ENCODE measurements around the gene CEP250. TPM values are rescaled to one million over a fixed set of nuclear protein-coding genes. Genes with fewer than 3 reads are reported as not detected.
A peak's percentile ranks its signal among the peaks of the same experiment; 100 is the strongest.

Gene CEP250
- total RNA-seq, 1 experiment from 2014 or later: 10.2 TPM

GRCh38 chr20:35432430-35432735 lies 23.0 kb upstream of the CEP250 start:
- no peak overlapping the region for H3K4me3 ChIP-seq (ENCODE audit: low read length)
- no peak overlapping the region for H2AFZ ChIP-seq (ENCODE audit: low read length)
- H3K4me2 ChIP-seq (ENCODE audit: low read depth, low read length, poor library complexity, severe bottlenecking): no peak overlapping the region
- H3K79me2 ChIP-seq (ENCODE audit: low read length): no peaks in the 10 kb centered on the region
- no peak for DNase-seq
- H3K36me3 ChIP-seq (ENCODE audit: insufficient read depth, low read length): no peaks in the 10 kb centered on the region
- no peaks in the 10 kb centered on the region for H4K20me1 ChIP-seq (ENCODE audit: insufficient read depth, low read depth, low read length)
- no peak overlapping the region for H3K9ac ChIP-seq (ENCODE audit: low read length)
- H3K27ac ChIP-seq (ENCODE audit: low read length): no peak overlapping the region
- no peaks in the 10 kb centered on the region for H3K9me3 ChIP-seq (ENCODE audit: low read length)
- H3K4me1 ChIP-seq (ENCODE audit: low read length): no peaks in the 10 kb centered on the region
- H3K27me3 ChIP-seq (ENCODE audit: low read length): no peaks in the 10 kb centered on the region
- no peaks in the 10 kb centered on the region for H3K9me2 ChIP-seq (replicated peaks; ENCODE audit: insufficient read depth, low read length)

DNA sequence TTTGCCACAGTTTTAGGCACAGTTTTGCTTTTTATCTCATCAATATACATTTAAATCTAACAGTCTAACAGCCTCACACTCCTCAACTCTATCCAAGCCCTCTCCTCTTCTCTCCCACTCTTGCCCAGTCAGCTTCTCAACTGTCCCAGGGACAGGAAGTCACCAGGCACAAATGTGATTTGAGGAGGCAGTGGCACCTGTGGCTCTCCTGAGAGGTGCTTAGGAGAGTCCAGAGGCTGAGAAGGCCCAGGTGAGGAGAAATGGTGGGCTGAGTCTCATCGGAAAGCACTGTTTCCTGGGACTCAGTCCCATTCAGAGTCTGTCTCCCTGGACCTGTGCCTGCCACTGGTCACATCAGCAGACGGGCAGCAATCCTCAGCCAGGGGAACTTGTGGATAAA lies 22.1 kb upstream of the CEP250 start:
- no peak overlapping the region for H3K9ac ChIP-seq (ENCODE audit: low read length)
- no peaks in the 10 kb centered on the region for H3K79me2 ChIP-seq (ENCODE audit: low read length)
- no peaks in the 10 kb centered on the region for H3K36me3 ChIP-seq (ENCODE audit: insufficient read depth, low read length)
- H3K27ac ChIP-seq (ENCODE audit: low read length): no peak overlapping the region
- H3K9me2 ChIP-seq (replicated peaks; ENCODE audit: insufficient read depth, low read length): no peaks in the 10 kb centered on the region
- H4K20me1 ChIP-seq (ENCODE audit: insufficient read depth, low read depth, low read length): no peaks in the 10 kb centered on the region
- H3K9me3 ChIP-seq (ENCODE audit: low read length): no peaks in the 10 kb centered on the region
- H3K27me3 ChIP-seq (ENCODE audit: low read length): no peaks in the 10 kb centered on the region
- H3K4me3 ChIP-seq (ENCODE audit: low read length): no peak overlapping the region
- no peak overlapping the region for H3K4me2 ChIP-seq (ENCODE audit: low read depth, low read length, poor library complexity, severe bottlenecking)
- no peak for DNase-seq
- no peak overlapping the region for H2AFZ ChIP-seq (ENCODE audit: low read length)
- no peaks in the 10 kb centered on the region for H3K4me1 ChIP-seq (ENCODE audit: low read length)

DNA sequence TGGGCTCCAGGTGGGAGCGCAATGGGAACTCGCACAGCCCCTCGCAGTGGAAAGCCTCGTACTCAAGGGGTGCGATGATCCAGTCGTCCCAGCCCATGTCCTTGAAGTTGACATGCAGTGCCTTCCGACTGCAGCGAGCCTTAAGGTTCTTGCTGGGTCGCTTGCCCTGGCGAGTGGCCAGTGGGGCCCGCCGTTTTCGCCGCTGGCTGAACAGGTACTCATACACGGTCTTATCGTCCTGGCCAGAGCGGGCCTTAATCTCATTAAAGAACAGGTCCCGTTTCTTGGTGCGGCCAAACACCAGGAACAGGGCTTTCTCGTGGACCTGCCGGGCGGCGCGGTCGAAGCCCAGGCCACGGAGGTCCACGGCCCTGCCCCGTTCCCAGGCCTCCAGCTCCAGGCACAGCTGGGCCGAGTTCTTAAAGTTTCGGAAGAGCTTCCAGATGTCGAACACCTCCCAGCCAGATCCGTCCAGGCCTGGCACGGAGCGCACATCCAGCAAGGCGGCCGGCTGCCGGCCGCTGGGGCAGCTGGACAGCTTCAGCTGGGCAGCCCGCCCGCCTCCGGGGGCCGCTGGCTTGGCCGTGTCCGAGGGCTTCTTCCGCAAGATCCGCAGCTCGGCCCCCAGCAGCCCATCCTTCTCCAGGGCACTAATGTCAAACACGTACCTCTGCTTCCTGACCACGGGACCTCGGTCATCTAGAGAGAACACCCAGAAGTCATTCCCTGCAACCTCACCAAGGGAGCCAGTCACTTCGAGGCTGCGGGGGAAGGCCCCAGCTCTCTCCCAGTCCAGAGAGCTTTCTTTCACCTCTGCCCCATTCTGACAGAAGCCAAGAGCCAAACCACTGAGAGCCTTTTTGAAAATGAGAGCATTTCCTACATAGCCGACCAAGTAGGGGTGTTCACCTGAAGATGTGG lies 21.1 kb upstream of the CEP250 start:
- no peak overlapping the region for H3K4me2 ChIP-seq (ENCODE audit: low read depth, low read length, poor library complexity, severe bottlenecking)
- no peak overlapping the region for H3K27ac ChIP-seq (ENCODE audit: low read length)
- no peaks in the 10 kb centered on the region for H3K4me1 ChIP-seq (ENCODE audit: low read length)
- H2AFZ ChIP-seq (ENCODE audit: low read length): no peak overlapping the region
- no peak overlapping the region for H3K4me3 ChIP-seq (ENCODE audit: low read length)
- H3K9ac ChIP-seq (ENCODE audit: low read length): no peak overlapping the region
- H3K36me3 ChIP-seq (ENCODE audit: insufficient read depth, low read length): no peaks in the 10 kb centered on the region
- no peak for DNase-seq
- H3K9me3 ChIP-seq (ENCODE audit: low read length): no peaks in the 10 kb centered on the region
- no peaks in the 10 kb centered on the region for H4K20me1 ChIP-seq (ENCODE audit: insufficient read depth, low read depth, low read length)
- no peaks in the 10 kb centered on the region for H3K27me3 ChIP-seq (ENCODE audit: low read length)
- no peaks in the 10 kb centered on the region for H3K9me2 ChIP-seq (replicated peaks; ENCODE audit: insufficient read depth, low read length)
- H3K79me2 ChIP-seq (ENCODE audit: low read length): no peaks in the 10 kb centered on the region

GRCh38 chr20:35436177-35436573 lies 19.2 kb upstream of the CEP250 start:
- Histone ChIP-seq H3K9me3 (ENCODE audit: low read length) (no peaks in the 10 kb centered on the region), H2AFZ (ENCODE audit: low read length) (no peak overlapping the region), H4K20me1 (ENCODE audit: insufficient read depth, low read depth, low read length) (no peaks in the 10 kb centered on the region), H3K9me2 (replicated peaks; ENCODE audit: insufficient read depth, low read length) (no peaks in the 10 kb centered on the region), H3K4me3 (ENCODE audit: low read length) (no peak overlapping the region), H3K27ac (ENCODE audit: low read length) (no peak overlapping the region), H3K4me2 (ENCODE audit: low read depth, low read length, poor library complexity, severe bottlenecking) (no peak overlapping the region), H3K4me1 (ENCODE audit: low read length) (no peaks in the 10 kb centered on the region), H3K36me3 (ENCODE audit: insufficient read depth, low read length) (no peaks in the 10 kb centered on the region), H3K79me2 (ENCODE audit: low read length) (no peaks in the 10 kb centered on the region), H3K9ac (ENCODE audit: low read length) (no peak overlapping the region), H3K27me3 (ENCODE audit: low read length) (no peaks in the 10 kb centered on the region)
- DNase-seq: no peak

GRCh38 chr20:35437599-35437998 lies 17.8 kb upstream of the CEP250 start:
- Histone ChIP-seq H4K20me1 (ENCODE audit: insufficient read depth, low read depth, low read length) (no peaks in the 10 kb centered on the region), H3K36me3 (ENCODE audit: insufficient read depth, low read length) (no peaks in the 10 kb centered on the region), H3K4me3 (ENCODE audit: low read length) (no peak overlapping the region), H3K4me2 (ENCODE audit: low read depth, low read length, poor library complexity, severe bottlenecking) (no peak overlapping the region), H3K9ac (ENCODE audit: low read length) (no peak overlapping the region), H2AFZ (ENCODE audit: low read length) (no peak overlapping the region), H3K9me3 (ENCODE audit: low read length) (no peaks in the 10 kb centered on the region), H3K9me2 (replicated peaks; ENCODE audit: insufficient read depth, low read length) (no peaks in the 10 kb centered on the region), H3K4me1 (ENCODE audit: low read length) (no peaks in the 10 kb centered on the region), H3K27ac (ENCODE audit: low read length) (no peak overlapping the region), H3K27me3 (ENCODE audit: low read length) (no peaks in the 10 kb centered on the region), H3K79me2 (ENCODE audit: low read length) (no peaks in the 10 kb centered on the region)
- DNase-seq: no peak

DNA sequence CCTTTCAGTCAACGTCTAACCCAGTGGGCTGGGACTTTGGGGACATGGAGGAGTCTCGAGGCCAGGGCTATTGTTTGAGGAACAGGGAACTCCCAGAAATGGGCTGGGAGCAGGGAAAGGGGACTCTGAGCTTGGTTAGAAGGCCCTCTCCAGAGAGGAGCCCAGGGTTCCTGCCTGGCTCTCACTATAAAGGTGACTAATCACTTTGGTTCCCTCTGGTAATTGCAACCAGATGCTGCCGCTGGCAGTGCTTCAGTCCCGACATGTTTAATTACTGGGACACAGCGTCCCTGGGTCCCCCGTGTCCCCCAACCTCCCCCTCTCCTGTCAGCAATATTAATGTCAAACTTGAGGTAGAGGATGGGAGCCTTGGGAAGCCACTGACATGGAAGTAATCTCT lies 12.4 kb upstream of the CEP250 start:
- no peaks in the 10 kb centered on the region for H4K20me1 ChIP-seq (ENCODE audit: insufficient read depth, low read depth, low read length)
- H3K36me3 ChIP-seq (ENCODE audit: insufficient read depth, low read length): no peaks in the 10 kb centered on the region
- no peak for DNase-seq
- H3K9ac ChIP-seq (ENCODE audit: low read length): no peak overlapping the region
- H3K27ac ChIP-seq (ENCODE audit: low read length): no peak overlapping the region
- no peak overlapping the region for H3K4me3 ChIP-seq (ENCODE audit: low read length)
- H3K9me3 ChIP-seq (ENCODE audit: low read length): no peaks in the 10 kb centered on the region
- peaks cover 3% of the 10 kb centered on the region; the same call in 1 of the 2 replicates for H3K4me1 ChIP-seq (ENCODE audit: low read length)
- no peak overlapping the region for H3K4me2 ChIP-seq (ENCODE audit: low read depth, low read length, poor library complexity, severe bottlenecking)
- H2AFZ ChIP-seq (ENCODE audit: low read length): no peak overlapping the region
- H3K79me2 ChIP-seq (ENCODE audit: low read length): no peaks in the 10 kb centered on the region
- H3K27me3 ChIP-seq (ENCODE audit: low read length): no peaks in the 10 kb centered on the region
- no peaks in the 10 kb centered on the region for H3K9me2 ChIP-seq (replicated peaks; ENCODE audit: insufficient read depth, low read length)

DNA sequence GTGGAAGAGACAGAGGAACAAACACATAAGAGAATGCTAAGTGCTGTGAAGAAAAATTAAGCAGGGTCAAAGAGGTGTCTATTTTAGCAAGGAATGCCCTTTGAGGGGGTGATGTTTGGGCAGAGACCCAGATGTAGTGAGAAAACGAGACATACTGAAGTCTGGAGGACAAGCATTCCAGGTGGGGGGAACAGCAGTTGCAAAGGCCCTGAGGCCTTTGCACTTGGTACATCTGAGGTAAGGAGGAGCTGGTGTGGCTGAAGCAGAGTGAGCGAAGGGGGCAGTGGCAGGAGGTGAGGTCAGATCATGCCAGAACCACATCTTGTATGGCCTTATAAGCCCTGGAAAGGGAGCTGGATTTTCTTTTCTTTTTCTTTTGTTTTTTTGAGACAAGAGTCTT lies 11.2 kb upstream of the CEP250 start:
- H3K79me2 ChIP-seq (ENCODE audit: low read length): no peaks in the 10 kb centered on the region
- no peaks in the 10 kb centered on the region for H3K36me3 ChIP-seq (ENCODE audit: insufficient read depth, low read length)
- no peak overlapping the region for H3K27ac ChIP-seq (ENCODE audit: low read length)
- no peak overlapping the region for H3K4me2 ChIP-seq (ENCODE audit: low read depth, low read length, poor library complexity, severe bottlenecking)
- H3K9me2 ChIP-seq (replicated peaks; ENCODE audit: insufficient read depth, low read length): no peaks in the 10 kb centered on the region
- peaks cover 3% of the 10 kb centered on the region; the same call in 1 of the 2 replicates for H3K4me1 ChIP-seq (ENCODE audit: low read length)
- no peak overlapping the region for H2AFZ ChIP-seq (ENCODE audit: low read length)
- H4K20me1 ChIP-seq (ENCODE audit: insufficient read depth, low read depth, low read length): no peaks in the 10 kb centered on the region
- no peak for DNase-seq
- H3K9me3 ChIP-seq (ENCODE audit: low read length): no peaks in the 10 kb centered on the region
- no peak overlapping the region for H3K9ac ChIP-seq (ENCODE audit: low read length)
- no peaks in the 10 kb centered on the region for H3K27me3 ChIP-seq (ENCODE audit: low read length)
- no peak overlapping the region for H3K4me3 ChIP-seq (ENCODE audit: low read length)

GRCh38 chr20:35446356-35447078 lies 8.9 kb upstream of the CEP250 start:
- Histone ChIP-seq H3K9ac (ENCODE audit: low read length) (no peak overlapping the region), H3K4me2 (ENCODE audit: low read depth, low read length, poor library complexity, severe bottlenecking) (peak overlapping the region; percentile 64), H3K4me3 (ENCODE audit: low read length) (peak overlapping the region; percentile 34; the same call in 1 of the 2 replicates), H3K36me3 (ENCODE audit: insufficient read depth, low read length) (no peaks in the 10 kb centered on the region), H3K27me3 (ENCODE audit: low read length) (no peaks in the 10 kb centered on the region), H3K79me2 (ENCODE audit: low read length) (no peaks in the 10 kb centered on the region), H3K4me1 (ENCODE audit: low read length) (peaks cover 3% of the 10 kb centered on the region; the same call in 1 of the 2 replicates), H3K9me2 (replicated peaks; ENCODE audit: insufficient read depth, low read length) (no peaks in the 10 kb centered on the region), H3K27ac (ENCODE audit: low read length) (no peak overlapping the region), H4K20me1 (ENCODE audit: insufficient read depth, low read depth, low read length) (no peaks in the 10 kb centered on the region), H3K9me3 (ENCODE audit: low read length) (no peaks in the 10 kb centered on the region), H2AFZ (ENCODE audit: low read length) (no peak overlapping the region)
- no peak for DNase-seq

Measured in Karpas-422 (cell line).